Measurements from ENCODE around the gene HEATR9. TPM values are rescaled to one million over a fixed set of nuclear protein-coding genes. Genes with fewer than 3 reads are reported as not detected.

Gene HEATR9
- total RNA-seq, 4 donors from 2014 or later = 0.27 TPM; not detected in 3

DNA sequence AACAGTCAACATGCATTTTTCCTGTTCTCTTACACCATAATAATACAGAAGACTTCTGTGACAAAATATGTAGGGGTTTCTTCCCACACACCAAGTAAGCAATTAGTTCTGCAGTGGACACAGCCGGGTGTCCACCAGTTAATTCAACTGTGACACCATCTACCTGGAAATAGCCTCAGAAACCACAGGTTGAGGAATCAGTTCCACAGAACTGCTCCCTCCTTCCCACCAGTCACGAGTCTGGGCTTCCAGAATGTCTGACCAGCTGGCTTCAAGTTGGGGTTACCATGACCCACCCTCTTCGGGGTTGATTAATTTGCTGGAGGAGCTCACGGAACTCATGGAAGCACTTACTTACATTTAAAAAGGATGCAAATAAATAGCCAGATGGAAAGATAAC is 25.1 kb upstream of the HEATR9 start:
- H3K27me3 ChIP-seq = no peaks in the 10 kb centered on the region
- no peaks in the 10 kb centered on the region for H3K36me3 ChIP-seq
- no peak overlapping the region for H3K27ac ChIP-seq
- 89 to 100% methylated on average over 1 of the region's 4 CpGs for WGBS, 2 donors (ENCODE audit: low coverage in 1 of 2)
- H3K4me3 ChIP-seq = no peak overlapping the region
- ATAC-seq = no peak
- no peaks in the 10 kb centered on the region for H3K9me3 ChIP-seq
- H3K4me1 ChIP-seq = peaks cover 0 to 7% (median 0%) of the 10 kb centered on the region in 3 donors
- TF ChIP-seq EP300 (IDR thresholded peaks at IDR 0.05) = no peak
- TF ChIP-seq, protein P1, sequence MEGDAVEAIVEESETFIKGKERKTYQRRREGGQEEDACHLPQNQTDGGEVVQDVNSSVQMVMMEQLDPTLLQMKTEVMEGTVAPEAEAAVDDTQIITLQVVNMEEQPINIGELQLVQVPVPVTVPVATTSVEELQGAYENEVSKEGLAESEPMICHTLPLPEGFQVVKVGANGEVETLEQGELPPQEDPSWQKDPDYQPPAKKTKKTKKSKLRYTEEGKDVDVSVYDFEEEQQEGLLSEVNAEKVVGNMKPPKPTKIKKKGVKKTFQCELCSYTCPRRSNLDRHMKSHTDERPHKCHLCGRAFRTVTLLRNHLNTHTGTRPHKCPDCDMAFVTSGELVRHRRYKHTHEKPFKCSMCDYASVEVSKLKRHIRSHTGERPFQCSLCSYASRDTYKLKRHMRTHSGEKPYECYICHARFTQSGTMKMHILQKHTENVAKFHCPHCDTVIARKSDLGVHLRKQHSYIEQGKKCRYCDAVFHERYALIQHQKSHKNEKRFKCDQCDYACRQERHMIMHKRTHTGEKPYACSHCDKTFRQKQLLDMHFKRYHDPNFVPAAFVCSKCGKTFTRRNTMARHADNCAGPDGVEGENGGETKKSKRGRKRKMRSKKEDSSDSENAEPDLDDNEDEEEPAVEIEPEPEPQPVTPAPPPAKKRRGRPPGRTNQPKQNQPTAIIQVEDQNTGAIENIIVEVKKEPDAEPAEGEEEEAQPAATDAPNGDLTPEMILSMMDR (IDR thresholded peaks at IDR 0.05) = no peak
- no peak for TF ChIP-seq POLR2AphosphoS5 (IDR thresholded peaks at IDR 0.05)
- no peak for TF ChIP-seq POLR2A (IDR thresholded peaks at IDR 0.05)

DNA sequence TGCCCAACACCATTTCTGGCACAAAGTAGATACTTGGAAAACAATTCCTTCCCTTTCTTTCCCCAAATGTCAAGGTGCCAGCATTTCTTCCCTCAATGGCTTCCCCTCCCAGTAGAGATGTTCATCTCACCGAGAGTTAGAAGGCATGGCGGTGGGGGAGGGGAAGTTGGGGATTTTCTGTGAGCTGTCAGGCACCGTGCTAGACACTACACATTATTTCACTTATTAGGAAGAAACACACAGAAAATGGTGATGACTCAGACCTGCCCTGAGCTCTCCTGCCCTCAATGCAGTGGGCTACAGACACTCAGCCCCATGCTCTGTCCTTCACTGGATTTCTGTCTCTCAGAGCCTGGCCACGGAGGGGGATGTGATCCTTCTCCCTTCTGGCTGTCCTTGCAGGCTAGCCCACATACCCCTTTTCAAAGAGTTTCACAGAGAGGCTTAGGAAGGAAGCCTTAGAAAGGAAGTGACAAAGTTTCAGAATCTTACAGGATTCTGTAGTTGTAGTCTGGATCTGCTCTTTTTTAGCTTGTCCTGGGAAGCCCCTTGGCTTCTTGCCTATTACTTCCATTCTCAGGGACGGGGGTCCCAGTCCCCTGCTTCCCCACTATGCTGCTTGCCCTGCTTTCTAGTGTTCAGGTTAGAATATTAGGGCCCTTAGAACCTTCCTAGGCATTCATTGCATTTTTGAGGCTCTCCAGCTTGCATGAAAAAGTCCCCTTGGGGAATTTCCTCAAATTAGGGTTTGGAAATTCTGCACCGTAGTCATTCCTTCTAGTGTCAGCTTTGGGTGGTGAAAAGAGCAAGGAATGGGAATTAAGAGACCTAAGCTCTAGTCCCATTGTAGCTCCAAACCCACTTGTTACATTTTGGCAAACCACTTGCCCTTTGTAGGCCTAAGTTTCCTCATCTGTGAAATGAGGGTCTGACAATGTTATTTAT is 23.7 kb upstream of the HEATR9 start:
- TF ChIP-seq, protein P1 (IDR thresholded peaks at IDR 0.05) = no peak
- Histone ChIP-seq H3K27me3 (no peaks in the 10 kb centered on the region), H3K4me3 (no peak overlapping the region), H3K4me1 (peaks cover 0 to 7% (median 0%) of the 10 kb centered on the region in 3 donors), H3K27ac (no peak overlapping the region), H3K36me3 (no peaks in the 10 kb centered on the region), H3K9me3 (no peaks in the 10 kb centered on the region)
- no peak for ATAC-seq
- 0 to 27% methylated on average over 1 to 4 of the region's 6 CpGs for WGBS, 2 donors (ENCODE audit: low coverage in 1 of 2)

DNA sequence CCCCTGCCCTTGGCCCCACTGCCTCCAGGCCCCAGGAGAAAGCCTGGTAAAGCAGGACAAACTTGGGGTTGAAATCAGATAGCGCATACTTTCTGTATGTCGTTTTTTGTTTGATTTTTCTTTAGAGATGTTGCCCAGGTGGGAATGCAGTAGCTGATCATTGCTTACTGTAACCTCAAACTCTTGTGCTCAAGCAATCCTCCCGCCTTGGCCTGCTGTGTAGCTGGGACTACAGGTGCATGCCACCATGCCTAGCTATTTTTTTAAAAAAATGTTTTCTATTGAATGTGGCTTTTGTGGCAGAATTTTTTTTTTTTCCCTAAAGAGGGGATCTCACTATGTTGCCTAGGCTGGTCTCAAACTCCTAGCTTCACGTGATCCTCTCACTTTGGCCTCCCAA is 22.6 kb upstream of the HEATR9 start:
- Histone ChIP-seq H3K4me3 (no peak overlapping the region), H3K36me3 (no peaks in the 10 kb centered on the region), H3K27me3 (no peaks in the 10 kb centered on the region), H3K27ac (no peak overlapping the region), H3K9me3 (no peaks in the 10 kb centered on the region), H3K4me1 (peaks cover 0 to 7% (median 0%) of the 10 kb centered on the region in 3 donors)
- ATAC-seq = no peak
- WGBS, 2 donors (ENCODE audit: low coverage in 1 of 2) = 82 to 88% methylated on average over 3 to 4 of the region's 4 CpGs
- TF ChIP-seq POLR2A (IDR thresholded peaks at IDR 0.05) = no peak

DNA sequence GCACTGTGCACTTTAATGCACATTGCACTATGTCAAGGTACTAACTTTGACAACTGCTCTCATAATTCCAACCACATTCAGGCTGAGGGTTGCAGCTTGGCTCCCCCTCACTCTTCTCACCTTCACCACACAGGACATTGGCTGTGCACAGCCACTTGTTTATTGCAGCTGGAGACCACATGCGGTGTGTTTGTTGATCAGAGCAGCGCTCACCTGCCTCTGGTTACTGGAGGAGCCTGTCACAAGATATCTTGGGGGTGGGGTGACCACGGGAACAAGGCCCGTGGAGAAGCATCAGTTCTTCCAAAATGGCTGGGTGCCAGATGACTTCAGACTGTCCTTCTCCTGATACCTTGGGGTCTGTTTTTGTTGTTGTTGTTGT is 22.1 kb upstream of the HEATR9 start:
- no peak for ATAC-seq
- WGBS, 2 donors (ENCODE audit: low coverage in 1 of 2) = 70% methylated on average over 2 of the region's 4 CpGs; no CpG with 5 or more reads in 1 of the 2 donors
- H3K9me3 ChIP-seq = no peaks in the 10 kb centered on the region
- H3K36me3 ChIP-seq = no peaks in the 10 kb centered on the region
- TF ChIP-seq EP300 (IDR thresholded peaks at IDR 0.05) (no peak), POLR2AphosphoS5 (IDR thresholded peaks at IDR 0.05) (no peak)
- TF ChIP-seq, protein P1 (IDR thresholded peaks at IDR 0.05) = no peak
- H3K27me3 ChIP-seq = no peaks in the 10 kb centered on the region
- H3K27ac ChIP-seq = no peak overlapping the region
- peaks cover 0 to 7% (median 0%) of the 10 kb centered on the region in 3 donors for H3K4me1 ChIP-seq
- no peak overlapping the region for H3K4me3 ChIP-seq

DNA sequence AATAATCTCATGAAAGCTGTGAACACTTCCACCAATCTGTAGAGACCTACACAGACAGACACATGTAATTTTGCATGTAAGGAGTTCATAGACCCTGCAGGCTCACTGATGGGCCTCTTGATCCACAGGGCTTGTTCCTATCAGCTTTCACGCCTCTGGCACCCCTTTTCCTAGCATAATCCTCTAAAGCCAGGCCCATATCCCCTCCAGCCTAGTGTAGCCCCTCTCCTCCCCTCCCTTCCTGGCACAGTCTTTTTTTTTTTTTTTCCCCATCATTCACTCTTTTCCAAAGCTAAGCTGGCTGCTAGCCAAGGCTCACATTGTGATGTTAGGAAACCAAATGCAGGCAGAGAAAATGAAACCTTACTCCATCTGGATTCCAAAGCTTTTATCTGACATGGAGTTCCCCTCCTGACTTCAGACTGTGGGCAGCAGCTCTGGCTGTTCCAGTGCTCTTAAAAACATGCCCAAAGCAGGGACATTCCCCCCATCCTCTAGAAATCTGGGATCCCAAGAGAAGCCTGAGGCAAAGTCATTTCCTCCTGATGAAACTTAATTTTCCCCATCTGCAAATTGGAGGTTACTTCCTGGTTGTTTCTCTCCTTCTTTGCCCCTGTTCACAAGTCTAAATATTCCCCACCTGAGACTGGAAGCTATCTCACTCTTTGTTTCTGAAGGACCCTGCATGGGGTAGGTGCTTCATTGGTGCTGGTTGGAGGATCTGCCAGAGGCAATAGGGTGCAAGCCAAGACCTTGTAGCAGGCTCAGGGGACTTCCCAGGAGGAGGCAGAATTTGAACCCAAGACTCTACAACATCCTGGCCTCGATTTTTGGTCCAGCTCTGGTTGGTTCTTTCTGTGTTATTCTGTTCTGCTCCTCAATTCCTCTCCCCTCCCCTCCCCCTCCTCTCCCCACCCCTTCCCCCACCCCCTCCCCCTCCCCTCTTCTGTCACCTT is 21.4 kb upstream of the HEATR9 start:
- Histone ChIP-seq H3K9me3 (no peaks in the 10 kb centered on the region), H3K36me3 (no peaks in the 10 kb centered on the region), H3K27ac (no peak overlapping the region), H3K4me3 (no peak overlapping the region), H3K4me1 (peaks cover 0 to 7% (median 0%) of the 10 kb centered on the region in 3 donors), H3K27me3 (no peaks in the 10 kb centered on the region)
- TF ChIP-seq POLR2A (IDR thresholded peaks at IDR 0.05) (no peak), EP300 (IDR thresholded peaks at IDR 0.05) (no peak), POLR2AphosphoS5 (IDR thresholded peaks at IDR 0.05) (no peak)
- TF ChIP-seq, protein P1 (IDR thresholded peaks at IDR 0.05) = no peak
- WGBS, 2 donors (ENCODE audit: low coverage in 1 of 2) = 63 to 100% methylated on average over 1 to 2 of the region's 2 CpGs
- ATAC-seq = no peak

Measured in gastroesophageal sphincter (tissue), 4 donors.